ENCODE results near the gene TENT5C. TPM values are rescaled to one million over a fixed set of nuclear protein-coding genes. Genes with fewer than 3 reads are reported as not detected.

Gene TENT5C
- total RNA-seq, 1 experiment from 2014 or later = 1.4 TPM

DNA sequence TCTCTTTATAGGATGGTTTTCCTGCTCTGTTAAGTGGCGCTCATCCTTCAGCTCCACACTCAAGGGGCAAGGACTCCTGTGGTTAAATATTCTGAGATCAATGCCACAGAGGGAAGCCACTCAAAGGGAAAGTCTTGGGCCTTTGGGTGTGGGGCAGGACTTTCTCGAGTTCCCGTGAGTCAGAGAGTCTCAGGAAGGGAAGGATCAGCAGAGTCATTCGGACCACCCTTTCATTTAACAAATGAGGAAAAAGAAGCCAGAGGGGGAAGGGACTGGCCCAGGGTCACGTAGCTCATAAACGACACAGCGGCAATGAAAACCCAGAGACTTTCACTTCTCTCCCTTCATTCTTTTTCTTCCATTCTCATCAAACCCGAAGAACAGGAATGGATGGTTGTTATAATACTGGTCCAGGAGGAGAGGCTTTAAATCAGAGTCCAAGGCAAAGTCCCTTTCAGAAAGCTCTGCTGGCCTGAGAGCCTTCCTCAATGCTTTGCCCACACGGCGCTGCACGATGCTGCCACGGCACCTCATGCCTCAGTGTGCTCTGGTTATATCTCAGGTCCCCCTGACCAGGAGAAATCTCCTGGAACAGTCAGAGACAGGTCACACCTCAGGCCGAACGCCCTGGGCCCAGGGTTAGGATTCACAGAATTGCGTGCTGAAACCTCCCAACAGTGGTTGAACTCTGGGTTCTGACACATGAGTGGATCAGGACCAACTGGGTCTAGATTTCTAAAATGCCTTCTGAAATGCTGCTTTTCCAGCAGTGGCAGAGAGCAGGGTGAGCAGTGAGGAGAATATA, 65.3 kb downstream of the TENT5C start (continued):
- no peak for TF ChIP-seq REST (IDR thresholded peaks at IDR 0.05; ENCODE audit: low read depth)
- no peak for TF ChIP-seq SRF (IDR thresholded peaks at IDR 0.05; ENCODE audit: low read depth)
- TF ChIP-seq POLR2AphosphoS5 (IDR thresholded peaks at IDR 0.05; ENCODE audit: low read depth, low read length) = no peak
- TF ChIP-seq, protein P1, sequence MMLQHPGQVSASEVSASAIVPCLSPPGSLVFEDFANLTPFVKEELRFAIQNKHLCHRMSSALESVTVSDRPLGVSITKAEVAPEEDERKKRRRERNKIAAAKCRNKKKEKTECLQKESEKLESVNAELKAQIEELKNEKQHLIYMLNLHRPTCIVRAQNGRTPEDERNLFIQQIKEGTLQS (IDR thresholded peaks at IDR 0.05) = no peak

DNA sequence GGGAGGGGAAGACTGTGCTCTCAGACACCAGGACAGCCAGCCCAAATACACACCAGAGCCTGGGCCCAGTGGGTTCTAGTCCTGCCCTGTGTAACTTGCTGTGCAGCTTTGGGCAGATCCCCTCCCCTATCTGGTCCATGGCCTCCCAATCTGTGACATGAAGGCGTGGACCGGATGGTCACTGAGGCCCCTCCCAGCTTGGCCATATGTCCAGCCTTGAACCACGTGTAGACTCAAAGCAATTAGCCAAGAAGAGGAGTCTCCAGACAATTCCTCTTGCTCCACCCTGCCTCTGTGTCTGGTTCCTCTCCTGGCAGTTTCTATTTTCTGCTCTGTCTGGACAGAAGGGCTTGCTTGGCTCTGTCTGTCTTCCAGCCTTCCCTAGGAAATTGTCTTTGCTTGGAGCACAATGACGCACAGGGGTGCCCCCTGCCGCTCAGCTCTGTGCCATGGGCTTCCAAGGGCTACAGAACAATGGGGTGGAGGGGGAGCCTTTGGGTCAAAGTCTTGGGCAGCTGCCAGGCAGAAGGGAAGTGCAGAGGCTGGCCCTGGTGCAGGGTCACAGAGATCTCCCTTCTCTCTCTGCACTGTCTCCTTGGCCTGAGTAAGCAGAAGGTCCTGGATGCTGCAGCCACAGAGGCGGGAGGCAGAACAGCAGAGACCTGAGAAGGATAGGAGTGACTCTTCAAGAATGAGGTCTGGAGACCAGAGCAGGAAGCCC, 66.1 kb downstream of the TENT5C start:
- intact Hi-C loops (cut with micrococcal nuclease) = no loop called here
- ATAC-seq (no peak), DNase-seq (ENCODE audit: low read depth, low spot score) (no peak)
- H2AFZ ChIP-seq (ENCODE audit: low read depth, low read length, poor library complexity, severe bottlenecking) = no peak overlapping the region
- H3K27ac ChIP-seq (ENCODE audit: low read depth, low read length) = no peak overlapping the region
- RAD21 ChIA-PET (ENCODE audit: low non-redundant PET in 1 of 2, low total read pairs in 2 of 2, uncharacterized antibody in 2 of 2, unreplicated experiment in 2 of 2) = no interaction called here
- no peaks in the 10 kb centered on the region for H4K20me1 ChIP-seq (ENCODE audit: insufficient read depth)
- H3K9me3 ChIP-seq (ENCODE audit: control insufficient read depth in 1 of 2, insufficient read depth in 1 of 2, low read depth in 1 of 2, low read length in 2 of 2) = no peaks in the 10 kb centered on the region
- no peaks in the 10 kb centered on the region for H3K27me3 ChIP-seq (ENCODE audit: insufficient read depth, low read length)
- H3K9me2 ChIP-seq (ENCODE audit: insufficient read depth) = no peaks in the 10 kb centered on the region
- no peaks in the 10 kb centered on the region for H3K79me2 ChIP-seq (ENCODE audit: insufficient read depth, low read length)
- POLR2A ChIA-PET = no interaction called here
- no peak overlapping the region for H3K4me3 ChIP-seq (replicated peaks in 1 of 2; ENCODE audit: low read depth in 1 of 2, low read length in 2 of 2)
- no peak overlapping the region for H3K4me2 ChIP-seq (ENCODE audit: low read length)
- CTCF ChIA-PET = no interaction called here
- no TSS peak for BruUV-seq (replicated peaks)
- 0 out of 4 replicates have a peak, but pooled peaks cover 0 to 4% of the 10 kb centered on the region in 2 experiments for H3K4me1 ChIP-seq (ENCODE audit: control insufficient read depth in 1 of 2, insufficient read depth in 2 of 2, low read length in 2 of 2)
- H3K36me3 ChIP-seq (ENCODE audit: control insufficient read depth in 1 of 2, insufficient read depth in 2 of 2, low read length in 2 of 2) = no peaks in the 10 kb centered on the region
- no peak overlapping the region for H3K9ac ChIP-seq (ENCODE audit: low read length)
- TF ChIP-seq SIN3A (IDR thresholded peaks at IDR 0.05; ENCODE audit: low read depth) (no peak), RAD21 (IDR thresholded peaks at IDR 0.05; ENCODE audit: low read depth) (no peak), ZFX (IDR thresholded peaks at IDR 0.05) (no peak), EGR1 (IDR thresholded peaks at IDR 0.05; ENCODE audit: low read depth) (no peak), FOSL1 (IDR thresholded peaks at IDR 0.05; ENCODE audit: low read depth) (no peak), ELF1 (IDR thresholded peaks at IDR 0.05; ENCODE audit: borderline replicate concordance, low read depth) (no peak), SRF (IDR thresholded peaks at IDR 0.05; ENCODE audit: low read depth) (no peak), TCF7L2 (IDR thresholded peaks at IDR 0.05; ENCODE audit: borderline replicate concordance, extremely low read depth, insufficient read depth, insufficient read length) (no peak), POLR2AphosphoS5 (IDR thresholded peaks at IDR 0.05; ENCODE audit: low read depth, low read length) (no peak), EZH2phosphoT487 (IDR thresholded peaks at IDR 0.05; ENCODE audit: borderline replicate concordance) (no peak), JUND (IDR thresholded peaks at IDR 0.05) (no peak), SP1 (IDR thresholded peaks at IDR 0.05; ENCODE audit: low read depth) (no peak), POLR2A (IDR thresholded peaks at IDR 0.05; ENCODE audit: borderline replicate concordance, extremely low read depth, insufficient read depth, insufficient read length) (no peak), CBX3 (IDR thresholded peaks at IDR 0.05; ENCODE audit: low read depth) (no peak), ZBTB33 (IDR thresholded peaks at IDR 0.05; ENCODE audit: extremely low read depth, insufficient replicate concordance, low read length) (no peak), EZH2 (IDR thresholded peaks at IDR 0.05) (no peak), ZNF274 (IDR thresholded peaks at IDR 0.05; ENCODE audit: low read depth, low read length) (no peak)
